Muscle of back (tissue), 13 donors: ENCODE data around the gene PSAP. TPM values are rescaled to one million over a fixed set of nuclear protein-coding genes. Genes with fewer than 3 reads are reported as not detected.
"Not testable (repeated sequence)": the region's sequence is repeated elsewhere in the genome, so short reads cannot be mapped to it uniquely, and the experiment has no call there.

Experiments used
- DNase-seq, 3 donors: peaks; one replicate each; pipeline versions ENCODE4 v3.0.0 to v3.0.0-alpha.2; 2013
- long read RNA-seq, 9 donors: transcript quantifications; one replicate each; lab custom pipeline, GENCODE V29; 2026
- polyA plus RNA-seq, 10 donors: library from polyadenylated mRNA; unstranded; fragments of 120-200 nt; gene quantifications; one replicate each; pipeline ENCODE4 v1.2.1, GENCODE V29; 2013; ENCODE audit not compliant: insufficient read length in 10 of 10

PSAP gene
- polyA plus RNA-seq, result 100 to 1,000 TPM; 450 to 530 (median 478) TPM
- long read RNA-seq, donor 1, transcript PSAP-202 (14 exons, 2,872 nt), result major isoform, 46 of 156 reads
- long read RNA-seq, donor 1, partial matches to known transcripts, result 67 of 156 reads
- long read RNA-seq, donor 1, other reads (novel, unspliced or antisense), result 42 of 156 reads
- long read RNA-seq, donor 2, transcript PSAP-202 (14 exons, 2,872 nt), result major isoform, 48 of 125 reads
- long read RNA-seq, donor 2, partial matches to known transcripts, result 35 of 125 reads
- long read RNA-seq, donor 2, other reads (novel, unspliced or antisense), result 42 of 125 reads
- long read RNA-seq, donor 3, result 0 reads
- long read RNA-seq, donor 4, transcript PSAP-202 (14 exons, 2,872 nt), result major isoform, 39 of 168 reads
- long read RNA-seq, donor 4, partial matches to known transcripts, result 82 of 168 reads
- long read RNA-seq, donor 4, other reads (novel, unspliced or antisense), result 47 of 168 reads
- long read RNA-seq, donor 5, transcript PSAP-202 (14 exons, 2,872 nt), result major isoform, 58 of 244 reads
- long read RNA-seq, donor 5, partial matches to known transcripts, result 115 of 244 reads
- long read RNA-seq, donor 5, other reads (novel, unspliced or antisense), result 69 of 244 reads
- long read RNA-seq, donor 6, transcript PSAP-202 (14 exons, 2,872 nt), result major isoform, 66 of 191 reads
- long read RNA-seq, donor 6, partial matches to known transcripts, result 74 of 191 reads
- long read RNA-seq, donor 6, other reads (novel, unspliced or antisense), result 51 of 191 reads
- long read RNA-seq, donor 7, transcript PSAP-202 (14 exons, 2,872 nt), result major isoform, 61 of 149 reads
- long read RNA-seq, donor 7, partial matches to known transcripts, result 43 of 149 reads
- long read RNA-seq, donor 7, other reads (novel, unspliced or antisense), result 45 of 149 reads
- long read RNA-seq, donor 8, transcript PSAP-202 (14 exons, 2,872 nt), result major isoform, 26 of 63 reads
- long read RNA-seq, donor 8, partial matches to known transcripts, result 20 of 63 reads
- long read RNA-seq, donor 8, other reads (novel, unspliced or antisense), result 16 of 63 reads
- long read RNA-seq, donor 9, transcript PSAP-202 (14 exons, 2,872 nt), result major isoform, 10 of 69 reads
- long read RNA-seq, donor 9, partial matches to known transcripts, result 54 of 69 reads
- long read RNA-seq, donor 9, other reads (novel, unspliced or antisense), result 5 of 69 reads

DNA sequence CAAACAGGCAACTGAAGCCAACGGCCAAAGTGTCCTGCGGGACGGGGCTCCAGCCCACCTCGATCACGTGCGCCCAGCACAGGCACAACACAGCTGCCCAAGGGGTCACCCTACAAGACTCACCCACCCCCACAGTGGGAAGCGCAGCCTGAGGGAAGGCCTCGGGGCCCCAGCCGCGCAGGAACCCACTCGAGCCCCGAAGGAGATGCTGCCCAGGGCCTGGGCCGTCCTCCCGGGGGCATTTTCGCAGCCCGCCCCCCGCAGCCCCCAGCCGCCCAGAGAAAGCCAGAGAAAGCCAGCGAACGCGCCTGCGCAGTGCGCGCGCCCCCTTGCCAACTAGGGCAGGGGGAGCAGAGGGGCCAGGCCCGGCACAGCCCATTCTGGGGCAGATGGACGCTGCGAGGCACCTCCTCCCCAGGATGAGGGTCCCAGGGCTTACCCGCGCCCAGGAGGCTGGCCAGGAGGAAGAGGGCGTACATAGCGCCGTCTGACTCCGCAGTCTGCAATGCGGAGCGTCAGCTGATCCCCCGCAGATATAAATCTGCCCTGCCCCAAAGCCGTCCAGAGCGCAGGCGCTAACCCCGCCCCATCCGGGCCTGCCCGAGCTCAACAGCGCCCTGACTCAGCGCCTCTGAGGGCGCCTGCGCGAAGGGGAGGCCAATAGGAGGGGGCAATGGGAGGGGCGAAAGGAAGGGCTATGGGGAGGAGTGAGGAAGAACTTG, at the start of gene PSAP:
Gene PSAP, minus strand, starts transcription at position 509 of the 722 bp plus-strand sequence. Its CDS starts 30 bp downstream, at position 479.
- peak; percentile 99 for DNase-seq

DNA sequence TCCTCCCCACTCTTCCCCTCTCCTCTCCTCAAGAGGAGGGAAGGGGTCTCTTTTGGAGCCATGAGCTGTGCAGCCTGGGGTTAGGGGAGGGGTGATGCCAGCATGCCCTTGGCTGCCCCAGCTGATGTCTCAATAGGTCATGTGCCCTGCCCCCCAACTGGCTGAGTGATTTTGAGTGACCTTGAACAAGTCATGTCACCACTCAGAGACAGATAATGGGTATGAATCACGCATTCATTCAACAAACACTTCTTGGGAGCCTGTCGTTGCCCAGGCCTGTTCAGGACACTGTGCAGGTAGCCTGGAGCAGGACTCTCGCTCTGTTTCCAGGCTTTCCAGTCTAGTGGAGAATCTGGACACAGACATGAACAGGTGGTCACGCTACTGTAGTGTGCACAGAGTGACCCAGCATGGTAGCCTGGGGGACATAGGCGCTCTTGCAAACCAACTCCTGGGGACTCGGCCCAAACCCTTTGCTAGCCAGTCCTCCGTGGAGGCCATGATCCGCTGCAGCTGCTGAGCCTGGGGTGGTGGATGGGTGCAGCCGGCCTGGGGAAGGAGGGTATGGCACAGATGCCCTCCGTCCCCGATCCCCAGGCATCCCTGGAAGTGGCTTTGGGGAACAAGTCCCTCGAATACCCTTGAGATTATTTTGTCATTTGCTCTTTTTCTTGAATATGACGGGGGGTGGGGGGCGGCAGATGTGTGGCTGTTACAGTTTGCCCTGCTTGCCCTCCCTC, 49.6 kb upstream of the PSAP start:
- DNase-seq, result no peak

DNA sequence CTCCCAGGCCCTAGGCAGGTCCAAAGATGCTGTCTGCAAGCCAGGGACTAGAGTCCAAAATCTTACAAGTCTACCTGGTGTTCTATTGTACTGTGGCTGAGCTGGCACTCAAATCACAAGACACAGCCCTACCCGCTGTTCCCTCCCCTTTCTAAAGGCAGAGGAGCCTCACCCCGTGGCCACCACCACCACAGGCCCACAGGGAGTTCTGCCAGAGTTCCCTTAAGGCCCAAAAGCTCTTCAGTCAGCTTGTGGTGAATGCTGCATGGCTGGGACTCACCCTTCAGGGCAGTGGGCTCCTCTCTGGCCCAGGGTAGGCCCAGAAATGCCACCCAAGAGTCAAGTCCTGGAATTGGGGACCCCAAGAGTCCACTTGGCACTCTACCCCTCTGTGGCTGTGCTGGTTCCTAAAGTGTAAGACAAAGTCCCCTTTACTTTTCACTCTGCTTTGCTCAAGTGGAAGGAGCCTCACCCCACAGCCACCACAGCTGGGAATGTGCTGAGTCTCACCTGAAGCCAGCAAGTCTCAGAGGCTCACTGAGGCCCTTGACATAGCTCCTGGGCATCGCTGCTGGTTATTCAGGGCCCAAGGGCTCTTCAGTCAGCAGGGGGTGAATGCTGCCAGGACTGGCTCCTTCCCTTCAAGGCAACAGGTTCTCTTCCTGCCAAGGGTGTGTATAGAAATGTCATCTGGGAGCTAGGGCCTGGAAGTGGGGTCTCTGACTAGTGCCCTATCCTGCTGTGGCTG, 48.8 kb upstream of the PSAP start:
- DNase-seq, result no peak

DNA sequence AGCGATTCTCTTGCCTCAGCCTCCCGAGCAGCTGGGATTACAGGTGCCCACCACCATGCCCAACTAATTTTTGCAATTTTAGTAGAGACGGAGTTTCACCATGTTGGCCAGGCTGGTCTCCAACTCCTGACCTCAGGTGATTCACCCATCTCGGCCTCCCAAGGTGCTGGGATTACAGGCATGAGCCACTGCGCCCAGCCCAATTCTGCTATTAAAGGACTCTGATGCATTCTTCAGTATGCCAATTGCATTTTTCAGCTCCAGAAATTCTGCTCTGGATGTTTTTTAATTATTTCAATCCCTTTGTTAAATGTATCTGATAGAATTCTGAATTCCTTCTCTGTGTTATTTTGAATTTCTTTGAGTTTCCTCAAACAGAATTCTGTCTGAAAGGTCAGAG, 47.3 kb upstream of the PSAP start:
- not testable (repeated sequence) for DNase-seq

DNA sequence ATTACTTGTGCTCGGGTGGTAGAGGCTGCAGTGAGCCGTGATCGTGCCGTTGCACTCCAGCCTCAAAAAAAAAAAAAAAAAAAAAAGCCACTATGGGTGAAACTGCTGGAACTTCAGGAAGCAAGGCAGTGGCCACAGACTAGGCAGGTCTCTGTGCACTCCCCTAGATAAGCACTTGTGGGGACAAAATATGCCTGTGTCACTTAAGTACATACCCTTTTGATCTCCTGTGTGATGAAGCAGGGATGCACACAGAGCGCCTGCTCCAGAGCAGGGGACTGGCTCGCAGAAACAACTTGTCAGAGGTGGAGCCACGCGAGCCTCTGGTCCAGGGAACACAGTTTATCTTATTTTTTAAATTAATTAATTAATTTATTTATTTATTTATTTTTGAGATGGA, 42.9 kb upstream of the PSAP start:
- DNase-seq, result no peak

DNA sequence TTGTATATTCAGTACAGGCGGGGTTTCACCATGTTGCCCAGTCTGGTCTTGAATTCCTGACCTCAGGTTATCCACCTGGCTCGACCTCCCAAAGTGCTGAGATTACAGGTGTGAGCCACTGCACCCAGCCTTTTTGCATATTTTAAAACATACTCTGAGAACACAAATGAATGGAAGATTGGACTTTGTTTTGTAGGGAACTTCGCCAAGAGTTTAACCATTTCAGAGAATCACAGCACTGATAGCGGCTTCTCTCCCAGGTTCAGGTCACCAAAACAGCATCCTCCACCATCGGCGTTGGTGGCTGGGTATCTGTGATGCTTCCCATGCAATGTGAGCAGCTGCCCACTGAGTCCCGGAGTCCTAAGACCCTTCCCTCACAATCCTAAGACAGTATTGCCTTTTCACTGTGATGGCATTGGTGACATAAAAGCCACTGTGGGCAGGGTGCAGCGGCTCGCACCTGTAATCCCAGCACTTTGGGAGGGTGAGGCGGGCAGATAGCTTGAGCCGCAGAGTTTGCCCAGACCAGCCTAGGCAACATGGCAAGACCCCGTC, 42.3 kb upstream of the PSAP start:
- DNase-seq, result no peak

DNA sequence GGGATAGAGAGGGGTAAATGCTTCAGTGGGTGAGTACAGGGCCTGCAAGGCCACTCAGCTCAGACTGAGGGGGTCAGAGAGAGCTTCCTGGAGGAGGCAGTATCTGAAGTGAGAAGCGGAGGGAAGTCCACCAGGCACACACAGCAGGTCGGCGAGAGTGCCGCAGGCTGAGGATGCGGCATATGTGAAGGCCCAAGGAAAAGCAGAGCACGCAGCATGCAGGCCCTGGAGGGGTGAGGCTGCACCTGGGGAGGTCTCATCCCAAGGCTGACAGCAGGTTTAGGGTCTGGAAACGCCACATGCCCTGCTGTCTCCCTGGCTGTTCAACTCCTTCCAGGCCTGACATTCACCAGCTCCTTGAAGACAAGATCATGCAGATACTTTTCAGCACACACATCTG, 40.4 kb upstream of the PSAP start:
- no peak for DNase-seq

DNA sequence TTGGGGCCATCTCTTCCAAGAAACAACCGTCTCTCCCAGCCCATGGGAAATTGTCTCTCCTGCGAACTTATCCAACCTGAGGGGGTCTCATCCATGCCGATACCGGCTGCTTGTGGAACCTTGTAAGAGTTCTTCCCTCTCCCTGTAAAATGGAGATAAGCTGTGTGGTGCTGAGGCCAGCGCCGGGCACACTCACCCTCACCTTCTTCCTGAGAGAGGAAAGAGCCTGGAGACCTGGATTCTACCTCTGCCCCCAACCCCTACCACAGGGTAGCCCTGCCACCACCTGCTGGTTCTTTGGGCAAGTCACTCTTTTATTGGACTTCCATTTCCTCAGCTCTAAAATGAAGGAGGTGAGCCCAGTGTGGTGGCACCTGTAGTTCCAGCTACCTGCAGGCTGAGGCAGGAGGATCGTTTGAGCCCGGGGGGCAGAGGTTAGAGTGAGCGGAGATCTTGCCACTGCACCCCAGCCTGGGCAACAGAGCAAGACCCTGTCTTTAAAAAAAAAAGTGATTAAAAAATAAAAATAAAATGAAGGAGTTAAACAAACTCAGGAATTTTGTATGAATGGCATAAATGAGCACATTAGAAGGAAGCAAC, 38.4 kb upstream of the PSAP start:
- no peak for DNase-seq

DNA sequence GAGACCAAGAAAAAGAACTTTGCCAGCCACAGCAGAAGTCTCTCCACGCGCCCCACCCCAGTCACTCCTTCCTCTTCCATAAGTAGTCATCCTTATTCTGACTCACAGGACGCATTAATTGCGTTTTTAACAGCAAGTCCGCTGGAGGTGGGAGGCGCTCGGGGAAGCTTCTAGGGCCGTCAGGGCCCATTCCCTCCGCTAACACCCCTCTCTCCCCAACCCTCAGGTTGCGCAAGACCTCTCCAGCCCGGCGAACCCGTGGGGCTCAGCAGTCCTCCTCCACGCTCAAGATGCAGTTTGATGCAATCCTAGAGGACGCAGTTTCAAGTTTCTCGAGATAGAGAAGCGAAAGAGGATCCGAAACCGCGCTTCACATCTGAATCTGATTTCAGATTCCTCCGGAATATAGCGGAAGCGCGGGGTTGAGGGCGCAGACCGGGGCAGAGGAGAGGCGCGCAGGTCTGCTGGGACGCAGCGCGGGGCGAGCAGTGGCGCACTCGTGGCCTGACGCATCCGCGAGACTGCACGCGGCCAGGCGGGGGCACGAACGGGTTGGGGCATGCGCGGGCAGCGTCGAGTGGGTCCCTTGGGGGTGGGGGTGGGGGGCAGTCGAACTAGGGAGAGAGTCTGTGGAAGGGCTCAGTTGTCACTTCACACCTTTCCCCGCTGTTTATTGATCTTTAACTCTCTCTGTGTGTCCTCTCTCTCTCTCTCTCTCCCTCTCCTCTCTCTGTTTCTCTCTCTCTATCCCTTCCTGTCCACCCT, 37.8 kb upstream of the PSAP start:
- DNase-seq, result peak; percentile 64 to 92 (median 78)

DNA sequence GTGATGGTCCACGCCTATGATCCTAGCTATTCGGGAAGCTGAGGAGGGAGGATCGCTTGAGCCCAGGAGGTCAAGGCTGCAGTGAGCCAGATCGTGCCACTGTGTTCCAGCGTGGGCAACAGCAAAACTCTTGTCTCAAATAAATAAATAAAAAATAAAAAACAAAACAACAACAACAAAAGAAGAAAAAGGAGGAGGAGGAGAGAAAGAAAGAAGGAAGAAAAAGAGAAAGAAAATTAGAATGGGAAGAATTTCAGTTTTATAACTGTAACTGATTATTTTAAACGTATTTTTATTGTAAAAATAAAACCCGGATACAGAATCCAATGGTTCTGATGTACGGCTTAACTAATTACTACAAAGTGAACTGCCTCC, 37.2 kb upstream of the PSAP start:
- DNase-seq, result no peak

DNA sequence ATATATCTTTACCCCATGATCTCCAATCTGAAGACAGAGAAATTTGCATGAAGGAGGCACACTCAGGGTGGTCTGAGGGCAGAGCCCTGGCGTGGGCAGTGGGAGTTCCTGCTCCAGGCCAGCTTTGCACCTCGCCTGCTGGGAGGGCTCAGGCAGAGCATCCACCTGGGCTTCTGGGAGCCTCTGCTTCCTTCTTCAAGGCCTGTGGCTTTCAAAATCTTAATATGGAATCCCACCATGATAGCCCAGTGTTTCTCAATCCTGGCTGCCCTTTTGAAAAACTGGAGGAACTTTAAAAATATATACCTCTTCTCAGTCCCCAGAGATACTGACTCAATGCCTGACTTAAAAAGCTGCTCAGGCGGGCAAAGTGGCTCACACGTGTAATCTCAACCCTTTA, 36.7 kb upstream of the PSAP start:
- DNase-seq, result no peak

DNA sequence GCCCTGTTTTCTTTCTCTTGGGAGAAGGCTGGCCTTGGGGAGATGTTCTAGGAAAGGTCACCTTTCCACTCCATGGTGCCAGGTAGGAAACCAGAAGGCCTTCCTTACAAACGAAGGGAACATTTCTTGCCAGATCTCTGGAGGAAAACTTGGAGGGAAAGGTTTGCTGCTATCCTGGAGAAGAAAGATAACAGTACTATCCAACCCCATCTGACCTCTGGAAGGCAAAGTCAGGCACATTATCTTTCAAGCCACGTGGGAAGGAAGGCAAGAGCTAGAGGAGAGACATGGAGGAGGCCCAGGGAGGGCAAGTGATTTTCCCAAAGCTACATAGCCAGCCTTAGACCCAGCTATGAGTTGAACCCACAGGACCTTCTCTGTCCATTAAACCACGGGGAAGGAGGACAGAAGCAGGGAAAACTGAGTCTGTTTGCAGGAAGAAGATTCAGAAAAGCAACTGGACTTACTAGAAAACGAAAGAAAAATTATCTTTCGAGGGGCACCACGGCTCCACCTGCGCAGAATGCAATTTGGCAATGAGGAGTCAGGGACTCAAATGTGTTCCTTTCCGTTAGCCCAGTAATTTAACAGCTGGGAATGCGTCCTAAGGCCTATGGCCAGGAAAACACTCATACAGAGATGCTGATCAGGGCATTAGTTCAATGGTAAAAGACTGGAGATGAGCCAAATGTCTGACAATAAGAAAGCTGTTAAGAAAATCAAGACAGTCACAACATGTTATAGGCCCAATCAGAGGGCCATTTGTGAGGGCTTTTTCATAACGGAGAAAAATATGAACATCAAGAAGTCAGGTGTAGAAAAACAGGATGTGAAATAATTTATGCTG, 32.0 kb upstream of the PSAP start:
- peak in 1 of 3 donors; percentile 44 for DNase-seq

DNA sequence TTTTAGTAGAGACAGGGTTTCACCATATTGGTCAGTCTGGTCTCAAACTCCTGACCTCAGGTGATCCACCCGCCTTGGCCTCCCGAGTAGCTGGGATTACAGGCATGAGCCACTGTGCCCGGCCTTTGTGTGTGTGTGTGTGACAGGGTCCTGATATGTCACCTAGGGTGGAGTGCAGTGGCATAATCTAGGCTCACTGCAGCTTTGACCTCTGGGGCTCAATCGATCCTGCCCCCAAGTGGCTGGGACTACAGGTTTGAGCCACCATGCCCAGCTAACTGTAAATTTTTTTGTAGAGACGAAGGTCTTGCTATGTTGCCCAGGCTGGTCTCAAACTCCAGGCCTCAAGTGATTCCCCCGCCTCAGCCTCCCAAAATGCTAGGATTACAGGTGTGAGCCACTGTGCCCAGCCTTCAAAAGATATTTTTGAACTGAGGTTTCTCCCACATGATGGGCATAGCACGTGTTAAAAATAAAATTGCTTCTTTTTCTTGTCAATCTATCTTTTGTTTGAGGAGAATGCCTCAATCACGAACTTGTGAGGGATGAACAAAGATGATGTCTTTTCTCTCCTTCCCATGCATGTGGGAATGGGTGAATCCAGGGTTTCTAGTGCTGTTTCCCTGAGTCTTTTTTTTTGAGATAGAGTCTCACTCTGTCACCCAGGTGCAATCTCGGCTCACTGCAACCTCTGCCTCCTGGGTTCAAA, 30.8 kb upstream of the PSAP start:
- DNase-seq, result no peak

DNA sequence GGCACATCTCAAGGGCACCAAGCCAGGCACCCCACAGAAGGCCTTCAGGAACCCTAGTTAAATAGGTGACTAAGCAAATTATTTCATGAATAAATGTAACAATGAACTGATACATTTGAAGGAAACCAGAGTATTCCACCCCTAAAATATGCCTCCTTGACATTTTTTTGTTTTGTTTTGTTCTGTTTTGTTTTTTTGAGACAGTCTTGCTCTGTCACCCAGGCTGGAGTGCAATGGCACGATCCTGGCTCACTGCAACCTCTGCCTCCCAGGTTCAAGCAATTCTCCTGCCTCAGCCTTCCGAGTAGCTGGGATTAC, 30.2 kb upstream of the PSAP start:
- DNase-seq, result not testable (repeated sequence)

DNA sequence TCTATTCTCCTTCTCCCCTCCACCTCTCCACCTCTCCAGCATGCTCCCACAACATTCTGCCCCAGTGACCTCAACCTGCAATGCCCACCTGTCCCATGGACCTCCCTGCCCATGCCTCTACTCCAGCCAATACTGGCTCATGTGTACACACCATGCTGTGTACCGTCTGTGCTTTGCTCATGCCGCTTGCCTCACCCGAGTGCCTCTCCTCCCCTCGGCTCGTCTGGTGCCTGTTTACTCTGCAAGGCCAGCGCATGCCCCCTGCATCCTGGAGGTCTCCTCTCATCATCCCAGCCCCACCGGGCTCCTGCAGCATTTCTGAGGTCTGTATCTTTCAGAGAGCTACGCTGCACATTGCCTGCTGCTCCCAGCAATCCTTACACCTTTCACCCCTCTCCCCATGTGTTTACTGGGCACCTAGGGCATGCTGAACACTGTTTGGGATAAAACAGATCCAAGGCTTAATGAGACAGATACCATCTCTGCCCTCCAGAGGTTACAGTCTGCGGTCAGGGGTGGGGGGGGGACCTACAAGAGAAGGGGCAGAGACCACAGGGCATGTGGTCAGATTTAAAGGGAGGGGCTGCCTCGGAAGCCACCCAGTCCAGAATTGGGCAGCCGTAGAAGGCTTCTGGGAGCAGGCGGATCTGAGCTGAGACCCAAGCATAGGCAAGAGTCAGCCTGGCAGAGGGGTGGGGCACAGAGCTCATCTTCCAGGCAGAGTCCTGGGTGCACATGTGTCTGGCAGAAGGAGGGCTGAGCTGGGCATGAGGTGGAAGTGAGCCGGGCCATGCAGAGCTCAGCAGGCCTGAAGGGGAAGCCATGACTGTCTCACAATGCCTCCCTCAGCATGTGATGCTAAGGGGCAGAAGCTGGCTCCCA, 29.6 kb upstream of the PSAP start:
- peak in 1 of 3 donors; percentile 31 for DNase-seq
